ENCODE results near the gene DGKG. TPM values are rescaled to one million over a fixed set of nuclear protein-coding genes. Genes with fewer than 3 reads are reported as not detected.

Gene DGKG
- total and polyA plus RNA-seq, 2 of the 8 experiments (the other 6 are each of a cell fraction or from before 2014, with no cell fraction given), result 0.30 to 0.48 TPM

DNA sequence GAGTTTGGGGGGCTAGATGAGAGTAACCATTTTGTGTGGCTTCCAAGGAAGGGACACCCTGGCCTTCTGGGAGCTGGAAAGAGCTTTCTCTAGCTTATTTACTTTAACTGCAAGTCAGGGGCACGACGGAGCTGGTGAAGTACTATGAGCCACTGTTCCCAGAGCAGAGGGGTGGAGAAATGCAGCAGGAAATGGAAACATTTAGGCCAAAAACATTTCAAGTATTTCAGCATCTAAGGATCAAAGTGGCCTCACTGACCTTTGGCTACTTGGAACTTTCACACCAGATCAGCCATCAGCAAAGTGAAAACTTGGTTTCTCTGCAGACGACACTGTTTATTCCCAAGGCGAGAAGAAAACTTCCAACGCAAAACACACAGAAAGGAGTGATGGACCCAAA is 7.9 kb downstream of the DGKG start:
- Histone ChIP-seq H3K9me3 (ENCODE audit: insufficient read depth in 2 of 2, low read depth in 1 of 2, low read length in 1 of 2) (no peaks in the 10 kb centered on the region), H4K8ac (ENCODE audit: extremely low read depth, insufficient read depth, low read length) (no peak overlapping the region), H2BK20ac (ENCODE audit: low read length) (no peak overlapping the region), H2BK120ac (replicated peaks; ENCODE audit: low read depth, low read length) (no peak overlapping the region), H3K18ac (ENCODE audit: extremely low read depth, low read length) (no peak overlapping the region), H2AFZ (ENCODE audit: low read length) (no peak overlapping the region), H2BK15ac (ENCODE audit: low read length) (no peak overlapping the region), H3K23ac (ENCODE audit: insufficient read length) (no peak overlapping the region), H3K23me2 (ENCODE audit: low read depth, low read length) (peaks cover 7% of the 10 kb centered on the region; the same call in 1 of the 2 replicates), H4K20me1 (replicated peaks in 1 of 2; ENCODE audit: control insufficient read depth in 1 of 2, insufficient read depth in 2 of 2, low read length in 2 of 2) (peaks cover 0 to 3% of the 10 kb centered on the region in 2 experiments), H3K56ac (replicated peaks; ENCODE audit: insufficient read length, low read depth, low read length) (no peak overlapping the region), H3K27me3 (replicated peaks in 1 of 4; ENCODE audit: control insufficient read depth in 3 of 4, extremely low read depth in 1 of 4, insufficient read depth in 3 of 4, low read length in 3 of 4) (no peaks in the 10 kb centered on the region; a peak in 3 of 7 replicates), H3K4me2 (ENCODE audit: insufficient read depth in 1 of 2, low read depth in 2 of 2, low read length in 2 of 2) (no peak overlapping the region), H3K27ac (ENCODE audit: low read depth, low read length) (no peak overlapping the region), H3K9ac (replicated peaks in 1 of 4; ENCODE audit: extremely low read depth in 1 of 4, low read depth in 3 of 4, low read length in 3 of 4) (no peak overlapping the region), H3K4me1 (replicated peaks in 1 of 4; ENCODE audit: control insufficient read depth in 3 of 4, insufficient read depth in 4 of 4, low read length in 3 of 4) (no peaks in the 10 kb centered on the region), H3K4ac (replicated peaks; ENCODE audit: insufficient read length, low read depth, low read length) (no peak overlapping the region), H2BK12ac (ENCODE audit: low read depth, low read length) (no peak overlapping the region), H3K14ac (ENCODE audit: insufficient read length) (no peak overlapping the region), H3K79me1 (ENCODE audit: low read depth, low read length) (no peaks in the 10 kb centered on the region), H2AK5ac (ENCODE audit: low read depth, low read length) (no peak overlapping the region), H4K5ac (ENCODE audit: insufficient read length, low read depth, low read length) (no peak overlapping the region), H2BK5ac (ENCODE audit: low read depth, low read length) (no peak overlapping the region), H3K4me3 (ENCODE audit: extremely low read depth in 1 of 4, insufficient read depth in 2 of 4, low read depth in 3 of 4, low read length in 4 of 4) (no peak overlapping the region), H3K79me2 (ENCODE audit: control insufficient read depth in 1 of 2, insufficient read depth in 2 of 2, low read length in 2 of 2) (no peaks in the 10 kb centered on the region), H3K36me3 (ENCODE audit: control insufficient read depth in 2 of 4, insufficient read depth in 4 of 4, low read length in 3 of 4) (no peaks in the 10 kb centered on the region), H4K91ac (replicated peaks; ENCODE audit: insufficient read length, low read length) (no peak overlapping the region)
- CTCF ChIA-PET (ENCODE audit: partially characterized antibody), result interaction anchor here (0.6 kb wide), 1 partner anchor 118 kb away, joined by 3 read pairs; no protein-coding TSS in a partner anchor
- DNase-seq (ENCODE audit: low read depth in 1 of 2, low spot score in 2 of 2), result peak in 1 of 2 experiments; percentile 13
- WGBS, 2 experiments (ENCODE audit: extremely low coverage in 1 of 2, insufficient coverage in 1 of 2, insufficient read length in 1 of 2, insufficient replicate concordance in 2 of 2, low coverage in 1 of 2, low lambda C conversion rate in 2 of 2, missing lambda C conversion rate in 1 of 2), result 88% methylated on average over 5 of the region's 5 CpGs; no CpG with 5 or more reads in 1 of the 2 experiments
- no peak for FAIRE-seq
- no peak for TF ChIP-seq GTF2F1 (IDR thresholded peaks at IDR 0.05; ENCODE audit: borderline replicate concordance, low read depth, low read length)
- POLR2A ChIA-PET (ENCODE audit: partially characterized antibody), result no interaction called here
